ENCODE results near the gene ZXDC.

Gene ZXDC

DNA sequence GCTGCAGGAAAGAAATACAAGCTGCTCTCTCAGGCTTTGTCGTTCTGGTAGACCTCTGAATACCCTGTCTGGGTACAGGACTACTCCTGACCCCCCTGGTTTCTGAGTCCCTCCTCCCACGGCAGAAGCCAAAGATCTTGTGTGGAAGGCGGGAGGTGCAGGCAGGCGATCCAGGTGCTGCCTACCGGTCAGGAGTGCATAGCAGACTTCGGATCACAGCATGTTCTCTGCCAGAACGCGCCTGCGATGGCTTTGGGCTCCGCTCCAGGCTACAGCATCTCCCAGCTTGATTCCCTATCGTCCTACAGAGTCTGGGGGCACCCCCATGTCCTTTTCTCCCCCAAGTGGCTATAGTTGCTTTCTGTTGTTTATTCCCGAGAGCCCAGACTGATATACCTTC is 83.4 kb downstream of the ZXDC start:
- H3K36me3 ChIP-seq (ENCODE audit: control insufficient read depth, insufficient read depth, low read length, severe bottlenecking) = no peaks in the 10 kb centered on the region
- DNase-seq (ENCODE audit: low read depth) = no peak
- H3K4me3 ChIP-seq (ENCODE audit: low read length) = no peak overlapping the region
- no peak overlapping the region for H3K9ac ChIP-seq (ENCODE audit: low read length)
- H3K27me3 ChIP-seq (replicated peaks; ENCODE audit: control insufficient read depth, insufficient read depth, low read length) = peaks cover 37% of the 10 kb centered on the region
- H3K9me3 ChIP-seq (ENCODE audit: control insufficient read depth, low read length) = no peaks in the 10 kb centered on the region
- H3K4me1 ChIP-seq (ENCODE audit: control insufficient read depth, insufficient read depth, low read length) = peaks cover 10% of the 10 kb centered on the region

DNA sequence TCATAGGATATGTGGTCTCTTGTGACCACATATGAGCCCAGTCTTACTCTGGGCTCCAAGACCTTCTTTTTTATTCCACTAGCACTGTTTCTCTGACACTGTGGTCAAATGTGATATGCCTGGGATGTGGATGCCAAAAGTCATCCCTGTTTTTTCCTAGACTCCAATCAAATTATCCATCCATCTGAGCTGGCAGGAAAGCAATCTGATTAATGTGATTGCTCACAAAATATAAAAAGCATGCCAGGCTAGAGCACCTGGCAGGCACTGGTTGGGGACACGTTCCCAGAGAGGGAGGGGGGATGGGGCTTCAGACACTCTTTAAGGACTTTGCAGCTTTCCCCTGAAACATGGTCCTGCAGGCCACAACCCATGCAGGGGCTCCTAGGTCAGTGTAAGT is 84.1 kb downstream of the ZXDC start:
- H3K4me1 ChIP-seq (ENCODE audit: control insufficient read depth, insufficient read depth, low read length) = peaks cover 12% of the 10 kb centered on the region
- no peak for DNase-seq (ENCODE audit: low read depth)
- H3K4me3 ChIP-seq (ENCODE audit: low read length) = no peak overlapping the region
- H3K27me3 ChIP-seq (replicated peaks; ENCODE audit: control insufficient read depth, insufficient read depth, low read length) = peaks cover 37% of the 10 kb centered on the region
- H3K36me3 ChIP-seq (ENCODE audit: control insufficient read depth, insufficient read depth, low read length, severe bottlenecking) = no peaks in the 10 kb centered on the region
- H3K9me3 ChIP-seq (ENCODE audit: control insufficient read depth, low read length) = no peaks in the 10 kb centered on the region
- H3K9ac ChIP-seq (ENCODE audit: low read length) = no peak overlapping the region

DNA sequence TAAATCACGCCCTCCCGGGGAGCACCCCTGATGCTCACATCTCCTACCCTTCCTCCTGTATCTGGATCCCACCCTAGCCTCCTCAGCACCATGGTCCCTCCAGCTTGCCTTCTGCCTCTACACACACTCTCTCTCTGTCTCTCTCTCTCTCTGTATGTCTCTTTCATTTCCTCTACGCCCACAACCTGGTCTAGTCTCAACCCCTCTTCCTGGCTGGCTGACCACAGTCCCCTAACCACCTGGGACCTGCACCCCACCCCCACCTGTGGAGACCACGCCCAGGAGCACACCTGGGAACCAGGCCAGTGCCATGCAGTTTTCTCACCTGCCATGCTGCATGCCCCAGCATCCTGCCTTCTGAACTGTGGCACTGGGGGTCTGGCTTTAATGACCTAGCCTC is 84.9 kb downstream of the ZXDC start:
- H3K4me3 ChIP-seq (ENCODE audit: low read length) = no peak overlapping the region
- no peak for DNase-seq (ENCODE audit: low read depth)
- H3K27me3 ChIP-seq (replicated peaks; ENCODE audit: control insufficient read depth, insufficient read depth, low read length) = peaks cover 30% of the 10 kb centered on the region

DNA sequence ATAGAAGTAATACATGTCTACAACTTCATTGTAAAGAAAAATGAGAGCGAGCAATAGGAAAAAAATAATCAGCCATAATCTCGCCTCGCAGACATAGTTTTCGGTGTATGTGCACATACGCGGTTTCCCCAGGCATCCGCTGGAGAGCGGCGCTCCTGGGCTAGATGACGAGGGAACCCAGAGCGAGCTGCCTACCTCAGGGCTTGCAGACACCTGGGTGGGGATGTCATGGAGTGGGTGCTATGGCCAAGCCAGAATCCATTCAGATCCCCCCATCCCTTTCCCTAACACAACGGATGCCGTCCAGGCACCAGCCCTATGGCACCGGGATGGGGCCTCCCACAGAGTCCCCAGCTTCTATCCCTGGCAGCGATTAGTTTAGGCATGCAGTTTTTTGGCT is 85.5 kb downstream of the ZXDC start:
- H3K9me3 ChIP-seq (ENCODE audit: control insufficient read depth, low read length) = no peaks in the 10 kb centered on the region
- H3K27me3 ChIP-seq (replicated peaks; ENCODE audit: control insufficient read depth, insufficient read depth, low read length) = peaks cover 26% of the 10 kb centered on the region
- H3K36me3 ChIP-seq (ENCODE audit: control insufficient read depth, insufficient read depth, low read length, severe bottlenecking) = no peaks in the 10 kb centered on the region
- H3K4me1 ChIP-seq (ENCODE audit: control insufficient read depth, insufficient read depth, low read length) = peaks cover 18% of the 10 kb centered on the region
- no peak for DNase-seq (ENCODE audit: low read depth)
- no peak overlapping the region for H3K9ac ChIP-seq (ENCODE audit: low read length)
- no peak overlapping the region for H3K4me3 ChIP-seq (ENCODE audit: low read length)

More for the DNA sequence above, 84.9 kb downstream of the ZXDC start:
- Histone ChIP-seq H3K36me3 (ENCODE audit: control insufficient read depth, insufficient read depth, low read length, severe bottlenecking) (no peaks in the 10 kb centered on the region), H3K9me3 (ENCODE audit: control insufficient read depth, low read length) (no peaks in the 10 kb centered on the region), H3K9ac (ENCODE audit: low read length) (no peak overlapping the region), H3K4me1 (ENCODE audit: control insufficient read depth, insufficient read depth, low read length) (peaks cover 18% of the 10 kb centered on the region)

DNA sequence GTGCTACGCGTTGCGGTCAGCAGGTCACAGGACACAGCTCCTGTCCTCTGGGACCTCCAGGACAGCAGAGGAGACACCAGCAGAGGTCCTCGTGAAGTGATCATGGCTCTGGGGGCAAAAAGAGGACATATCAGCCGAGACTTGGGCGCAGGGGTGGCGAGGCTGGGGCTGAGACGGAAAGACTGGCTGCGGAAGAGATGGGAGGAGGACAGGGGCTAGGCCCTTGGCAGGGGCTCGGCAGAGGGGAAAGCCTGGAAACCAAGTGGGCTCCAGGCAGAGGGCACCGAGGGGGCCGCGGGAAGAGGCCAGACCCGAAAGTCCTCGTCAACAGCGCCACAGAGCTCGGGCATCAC is 85.9 kb downstream of the ZXDC start:
- H3K27me3 ChIP-seq (replicated peaks; ENCODE audit: control insufficient read depth, insufficient read depth, low read length) = peaks cover 26% of the 10 kb centered on the region
- peak overlapping the region; percentile 89 for H3K9ac ChIP-seq (ENCODE audit: low read length)
- peaks cover 18% of the 10 kb centered on the region for H3K4me1 ChIP-seq (ENCODE audit: control insufficient read depth, insufficient read depth, low read length)
- H3K36me3 ChIP-seq (ENCODE audit: control insufficient read depth, insufficient read depth, low read length, severe bottlenecking) = no peaks in the 10 kb centered on the region
- no peak for DNase-seq (ENCODE audit: low read depth)
- no peaks in the 10 kb centered on the region for H3K9me3 ChIP-seq (ENCODE audit: control insufficient read depth, low read length)
- H3K4me3 ChIP-seq (ENCODE audit: low read length) = no peak overlapping the region

DNA sequence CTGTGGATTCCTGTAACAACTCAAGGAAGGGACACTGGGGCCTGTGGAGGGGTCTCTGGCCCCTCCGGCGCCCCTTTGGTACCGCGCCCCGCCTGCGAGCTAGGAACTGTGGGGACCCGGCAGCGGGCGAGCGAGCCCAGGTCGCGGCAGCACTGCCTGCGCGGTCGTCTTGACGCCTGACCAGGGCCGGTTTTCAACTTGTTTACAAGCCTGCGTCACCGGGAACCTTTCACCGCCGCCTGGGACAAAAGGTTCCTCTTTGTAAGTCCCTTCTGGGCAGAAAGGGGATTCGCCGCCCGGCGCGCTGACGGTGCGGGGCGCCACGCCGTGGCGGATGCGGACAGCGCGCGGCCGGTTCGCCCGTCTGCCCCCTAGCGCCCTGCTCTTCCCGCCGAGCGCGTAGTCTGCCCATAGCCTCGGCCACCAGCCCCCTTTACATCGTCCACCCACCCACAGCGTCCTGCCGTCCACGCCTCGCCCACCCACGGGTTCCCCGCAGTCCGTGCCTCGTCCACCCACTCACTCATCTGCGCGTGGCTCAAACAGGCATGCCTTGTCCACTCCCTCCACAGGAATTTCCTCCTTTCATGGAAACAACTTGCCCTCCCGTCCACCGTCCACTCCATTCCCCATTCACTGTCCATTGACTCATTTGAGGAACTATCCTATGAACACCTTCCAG is 86.4 kb downstream of the ZXDC start:
- Histone ChIP-seq H3K4me1 (ENCODE audit: control insufficient read depth, insufficient read depth, low read length) (peaks cover 15% of the 10 kb centered on the region), H3K27me3 (replicated peaks; ENCODE audit: control insufficient read depth, insufficient read depth, low read length) (peaks cover 21% of the 10 kb centered on the region), H3K9ac (ENCODE audit: low read length) (peak overlapping the region; percentile 89), H3K9me3 (ENCODE audit: control insufficient read depth, low read length) (no peaks in the 10 kb centered on the region), H3K36me3 (ENCODE audit: control insufficient read depth, insufficient read depth, low read length, severe bottlenecking) (no peaks in the 10 kb centered on the region), H3K4me3 (ENCODE audit: low read length) (peak overlapping the region; percentile 31)
- peak; percentile 91 for DNase-seq (ENCODE audit: low read depth)

All from adipocyte (in vitro differentiated cells).